Caco-2 (cell line): Measurements from ENCODE around the gene INPPL1. TPM values are rescaled to one million over a fixed set of nuclear protein-coding genes. Genes with fewer than 3 reads are reported as not detected.

Experiments
- BruUV-seq: library from RNA; stranded (reverse); fragments of 400-500 nt; replicated peaks from 2 replicates; lab custom pipeline; 2021; lab: Mats Ljungman, UMichigan
- CTCF ChIA-PET: fragments of 300-600 bp; sonication (Branson Sonifier 250); formaldehyde crosslinking; loops from one replicate; lab custom pipeline; 2022; ENCODE audit warnings: antibody characterized with exemption; lab: Charles Lee
- POLR2A ChIA-PET: fragments of 300-600 bp; sonication (Branson Sonifier 250); formaldehyde crosslinking; loops from one replicate; lab custom pipeline; 2022; ENCODE audit warnings: antibody characterized with exemption; lab: Charles Lee
- DNase-seq, 2 experiments: peaks; one replicate each; pipeline versions ENCODE4 v3.0.0 to v3.0.0-alpha.2; 2020 to 2022
- H3K27me3 ChIP-seq: replicated peaks from 2 replicates; pipeline ENCODE4 v1.6.0; 2011; ENCODE audit warnings: low read length; ENCODE audit not compliant: control insufficient read depth, insufficient read depth
- H3K36me3 ChIP-seq: 2 replicates; pipeline ENCODE4 v1.5.1; 2011; ENCODE audit warnings: low read length; ENCODE audit not compliant: control insufficient read depth, insufficient read depth
- H3K4me1 ChIP-seq: fragments of 250-450 bp; sonication (Bioruptor Pico); 2 replicates; pipeline ENCODE4 v1.5.1; 2020; ENCODE audit warnings: mild to moderate bottlenecking
- H3K4me3 ChIP-seq: 2 replicates; pipeline ENCODE4 v1.5.1; 2011; ENCODE audit warnings: low read depth, mild to moderate bottlenecking, control low read depth, low read length
- H3K9me3 ChIP-seq: fragments of 250-450 bp; sonication (Bioruptor Pico); 2 replicates; pipeline ENCODE4 v1.5.1; 2020; ENCODE audit warnings: mild to moderate bottlenecking, moderate library complexity
- H3K27ac Mint-ChIP-seq: one replicate; pipeline ENCODE4 v1.8.0; 2022; ENCODE audit warnings: mixed read lengths; ENCODE audit not compliant: unreplicated experiment
- H3K27me3 Mint-ChIP-seq: one replicate; pipeline ENCODE4 v1.8.0; 2022; ENCODE audit warnings: mixed read lengths; ENCODE audit not compliant: insufficient read depth, unreplicated experiment
- H3K36me3 Mint-ChIP-seq: one replicate; pipeline ENCODE4 v1.8.0; 2022; ENCODE audit warnings: mild to moderate bottlenecking, mixed read lengths; ENCODE audit not compliant: insufficient read depth, unreplicated experiment
- H3K4me1 Mint-ChIP-seq: one replicate; pipeline ENCODE4 v1.8.0; 2022; ENCODE audit warnings: low read depth, mixed read lengths; ENCODE audit not compliant: unreplicated experiment
- H3K4me3 Mint-ChIP-seq: one replicate; pipeline ENCODE4 v1.8.0; 2022; ENCODE audit warnings: mild to moderate bottlenecking, moderate library complexity, mixed read lengths; ENCODE audit not compliant: unreplicated experiment
- H3K9me3 Mint-ChIP-seq: one replicate; pipeline ENCODE4 v1.8.0; 2022; ENCODE audit warnings: mixed read lengths; ENCODE audit not compliant: unreplicated experiment
- intact Hi-C: fragments of 100-400 bp; cut with micrococcal nuclease; formaldehyde crosslinking; loops from one replicate; pipeline ENCODE4 v1.10.0; 2022; ENCODE audit not compliant: unreplicated experiment
- total RNA-seq: library from RNA; stranded (reverse); gene quantifications from 2 replicates; pipeline ENCODE4 v1.2.3, GENCODE V29; 2022
- TF ChIP-seq, protein P1 (sequence below), 2 experiments: fragments of 200-600 bp in 1 of 2; IDR thresholded peaks; 1 replicate in 1 of 2; 2 replicates in 1 of 2; pipeline versions ENCODE4 v1.5.1 to v1.8.0; 2011 to 2022; ENCODE audit warnings: antibody characterized with exemption in 1 of 2, control low read depth in 1 of 2, inconsistent platforms in 1 of 2, low read depth in 1 of 2, low read length in 1 of 2, mild to moderate bottlenecking in 1 of 2, moderate library complexity in 1 of 2; ENCODE audit not compliant: insufficient read depth in 1 of 2, severe bottlenecking in 1 of 2, unreplicated experiment in 1 of 2

The INPPL1 gene
- total RNA-seq, 1 experiment from 2014 or later, result 393 TPM

DNA sequence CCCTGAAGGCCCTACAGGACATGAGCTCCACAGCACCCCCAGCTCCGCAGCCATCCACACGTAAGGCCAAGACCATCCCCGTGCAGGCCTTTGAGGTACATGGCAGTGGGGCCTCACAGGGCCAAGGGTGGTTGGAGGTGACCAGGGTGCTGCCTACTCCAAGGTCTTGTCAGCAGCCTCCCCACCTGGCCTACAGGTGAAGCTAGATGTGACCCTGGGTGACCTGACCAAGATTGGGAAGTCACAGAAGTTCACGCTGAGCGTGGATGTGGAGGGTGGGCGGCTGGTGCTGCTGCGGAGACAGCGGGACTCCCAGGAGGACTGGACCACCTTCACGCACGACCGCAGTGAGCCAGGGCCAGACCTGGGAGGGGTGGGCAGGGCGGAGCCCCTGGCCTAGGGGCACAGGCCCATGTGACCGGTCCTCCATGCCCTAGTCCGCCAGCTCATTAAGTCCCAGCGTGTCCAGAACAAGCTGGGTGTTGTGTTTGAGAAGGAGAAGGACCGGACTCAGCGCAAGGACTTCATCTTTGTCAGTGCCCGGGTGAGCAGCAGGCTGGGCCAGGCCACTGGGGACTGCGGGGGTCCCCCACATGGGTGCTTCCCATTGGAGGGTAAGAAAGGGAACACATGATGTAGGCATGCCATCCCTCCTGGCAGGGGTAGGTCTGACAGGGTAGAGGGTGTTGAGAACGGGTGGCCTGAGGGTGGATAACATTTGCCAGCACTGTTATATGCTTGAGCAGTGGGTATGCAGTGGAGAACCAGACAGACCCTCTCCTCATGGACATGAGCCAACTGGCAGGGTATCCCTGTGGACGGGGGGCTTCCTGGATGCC is 5.6 kb downstream of the INPPL1 start:
- peaks cover 19% of the 10 kb centered on the region for H3K36me3 ChIP-seq
- H3K4me3 Mint-ChIP-seq, result no peak overlapping the region
- ChIA-PET CTCF (no interaction called here), POLR2A (no interaction called here)
- TF ChIP-seq, protein P1, sequence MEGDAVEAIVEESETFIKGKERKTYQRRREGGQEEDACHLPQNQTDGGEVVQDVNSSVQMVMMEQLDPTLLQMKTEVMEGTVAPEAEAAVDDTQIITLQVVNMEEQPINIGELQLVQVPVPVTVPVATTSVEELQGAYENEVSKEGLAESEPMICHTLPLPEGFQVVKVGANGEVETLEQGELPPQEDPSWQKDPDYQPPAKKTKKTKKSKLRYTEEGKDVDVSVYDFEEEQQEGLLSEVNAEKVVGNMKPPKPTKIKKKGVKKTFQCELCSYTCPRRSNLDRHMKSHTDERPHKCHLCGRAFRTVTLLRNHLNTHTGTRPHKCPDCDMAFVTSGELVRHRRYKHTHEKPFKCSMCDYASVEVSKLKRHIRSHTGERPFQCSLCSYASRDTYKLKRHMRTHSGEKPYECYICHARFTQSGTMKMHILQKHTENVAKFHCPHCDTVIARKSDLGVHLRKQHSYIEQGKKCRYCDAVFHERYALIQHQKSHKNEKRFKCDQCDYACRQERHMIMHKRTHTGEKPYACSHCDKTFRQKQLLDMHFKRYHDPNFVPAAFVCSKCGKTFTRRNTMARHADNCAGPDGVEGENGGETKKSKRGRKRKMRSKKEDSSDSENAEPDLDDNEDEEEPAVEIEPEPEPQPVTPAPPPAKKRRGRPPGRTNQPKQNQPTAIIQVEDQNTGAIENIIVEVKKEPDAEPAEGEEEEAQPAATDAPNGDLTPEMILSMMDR (IDR thresholded peaks at IDR 0.05; ENCODE audit: insufficient read depth in 1 of 2, low read depth in 1 of 2, low read length in 1 of 2, severe bottlenecking in 1 of 2, unreplicated experiment in 1 of 2), result no peak
- intact Hi-C loops, result no loop called here
- no peak overlapping the region for H3K4me3 ChIP-seq
- H3K4me1 Mint-ChIP-seq, result peaks cover 6% of the 10 kb centered on the region
- no peaks in the 10 kb centered on the region for H3K27me3 Mint-ChIP-seq
- peaks cover 96% of the 10 kb centered on the region for H3K36me3 Mint-ChIP-seq
- no peaks in the 10 kb centered on the region for H3K9me3 Mint-ChIP-seq
- peak in 1 of 2 experiments; percentile 46 for DNase-seq
- H3K27me3 ChIP-seq, result no peaks in the 10 kb centered on the region
- peaks cover 18% of the 10 kb centered on the region for H3K4me1 ChIP-seq
- H3K9me3 ChIP-seq, result no peaks in the 10 kb centered on the region
- H3K27ac Mint-ChIP-seq, result no peak overlapping the region
- no TSS peak for BruUV-seq

DNA sequence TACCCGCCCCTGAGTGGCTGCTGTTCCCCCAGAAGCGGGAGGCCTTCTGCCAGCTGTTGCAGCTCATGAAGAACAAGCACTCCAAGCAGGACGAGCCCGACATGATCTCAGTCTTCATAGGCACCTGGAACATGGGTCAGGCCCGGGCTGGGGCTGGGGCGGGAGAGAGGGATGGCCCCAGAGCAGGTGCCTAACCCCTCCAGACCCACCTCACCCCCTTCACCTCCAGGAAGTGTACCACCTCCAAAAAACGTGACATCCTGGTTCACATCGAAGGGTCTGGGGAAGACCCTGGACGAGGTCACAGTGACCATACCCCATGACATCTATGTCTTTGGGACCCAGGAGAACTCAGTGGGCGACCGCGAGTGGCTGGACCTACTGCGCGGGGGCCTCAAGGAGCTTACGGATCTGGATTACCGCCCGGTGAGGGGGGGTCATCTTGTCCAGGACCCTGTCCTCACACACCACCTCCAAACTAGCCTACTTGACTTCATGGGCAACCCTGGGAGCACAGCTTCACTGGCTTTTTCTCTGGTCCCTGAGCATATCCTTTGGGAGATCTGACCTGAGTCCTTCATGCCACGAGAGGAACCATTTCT is 6.3 kb downstream of the INPPL1 start:
- H3K27me3 ChIP-seq, result no peaks in the 10 kb centered on the region
- peaks cover 22% of the 10 kb centered on the region for H3K36me3 ChIP-seq
- CTCF ChIA-PET, result no interaction called here
- no peak overlapping the region for H3K4me3 Mint-ChIP-seq
- no peaks in the 10 kb centered on the region for H3K9me3 ChIP-seq
- POLR2A ChIA-PET, result no interaction called here
- intact Hi-C loops, result no loop called here
- H3K4me1 Mint-ChIP-seq, result no peaks in the 10 kb centered on the region
- peaks cover 93% of the 10 kb centered on the region for H3K36me3 Mint-ChIP-seq
- BruUV-seq, result no TSS peak
- no peak overlapping the region for H3K4me3 ChIP-seq
- H3K27ac Mint-ChIP-seq, result no peak overlapping the region
- TF ChIP-seq, protein P1 (IDR thresholded peaks at IDR 0.05; ENCODE audit: insufficient read depth in 1 of 2, low read depth in 1 of 2, low read length in 1 of 2, severe bottlenecking in 1 of 2, unreplicated experiment in 1 of 2), result no peak
- no peaks in the 10 kb centered on the region for H3K9me3 Mint-ChIP-seq
- peak in 1 of 2 experiments; percentile 30 for DNase-seq
- H3K27me3 Mint-ChIP-seq, result no peaks in the 10 kb centered on the region
- peaks cover 14% of the 10 kb centered on the region for H3K4me1 ChIP-seq

DNA sequence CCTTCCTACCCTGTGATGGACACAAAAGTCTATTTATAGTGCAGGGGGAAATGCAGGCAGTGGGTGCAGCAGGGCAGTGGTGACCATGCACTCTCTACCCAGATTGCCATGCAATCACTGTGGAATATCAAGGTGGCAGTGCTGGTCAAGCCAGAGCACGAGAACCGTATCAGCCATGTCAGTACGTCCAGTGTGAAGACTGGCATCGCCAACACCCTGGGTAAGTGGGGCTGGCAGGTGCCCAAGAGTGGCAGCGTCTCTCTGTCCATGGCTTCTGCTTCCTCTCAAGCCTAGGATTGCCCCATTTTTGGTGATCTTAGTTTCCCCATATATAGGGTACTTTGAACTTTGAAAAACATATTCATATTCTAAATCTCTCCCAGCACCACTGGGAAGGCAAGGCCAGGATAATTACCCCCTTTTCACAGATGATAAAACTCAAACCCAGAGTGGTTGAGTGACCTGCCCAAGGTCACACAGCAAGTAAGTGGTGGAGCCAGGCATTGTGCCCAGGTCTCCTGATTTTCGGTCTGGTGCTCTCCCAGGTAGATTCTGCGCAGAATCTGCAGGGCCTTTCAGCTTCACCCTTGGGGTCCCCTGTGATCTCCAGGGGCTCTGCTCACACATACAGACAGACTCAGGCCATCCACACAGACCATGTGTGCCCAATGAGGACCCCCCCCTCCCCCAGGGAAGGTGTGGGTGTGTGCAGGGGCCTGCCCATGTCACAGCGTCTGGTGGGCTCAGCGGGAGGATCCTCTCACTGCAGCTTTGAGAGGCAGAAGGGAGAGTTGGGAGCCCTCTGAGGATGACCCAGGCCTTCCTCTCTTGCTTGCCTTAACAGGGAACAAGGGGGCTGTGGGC is 7.1 kb downstream of the INPPL1 start:
- H3K4me1 ChIP-seq, result peaks cover 8% of the 10 kb centered on the region
- ChIA-PET POLR2A (no interaction called here), CTCF (no interaction called here)
- peaks cover 22% of the 10 kb centered on the region for H3K36me3 ChIP-seq
- intact Hi-C loops, result no loop called here
- BruUV-seq, result no TSS peak
- H3K4me1 Mint-ChIP-seq, result no peaks in the 10 kb centered on the region
- no peak overlapping the region for H3K4me3 ChIP-seq
- no peak overlapping the region for H3K4me3 Mint-ChIP-seq
- TF ChIP-seq, protein P1 (IDR thresholded peaks at IDR 0.05; ENCODE audit: insufficient read depth in 1 of 2, low read depth in 1 of 2, low read length in 1 of 2, severe bottlenecking in 1 of 2, unreplicated experiment in 1 of 2), result no peak
- peak in 1 of 2 experiments; percentile 36 for DNase-seq
- no peaks in the 10 kb centered on the region for H3K9me3 ChIP-seq
- H3K36me3 Mint-ChIP-seq, result peaks cover 91% of the 10 kb centered on the region
- no peaks in the 10 kb centered on the region for H3K9me3 Mint-ChIP-seq
- no peaks in the 10 kb centered on the region for H3K27me3 Mint-ChIP-seq
- no peaks in the 10 kb centered on the region for H3K27me3 ChIP-seq
- H3K27ac Mint-ChIP-seq, result no peak overlapping the region
